D721Med (cell line): ENCODE results near the gene TMEM100.

Source experiments
- DNase-seq: peaks from one replicate; pipeline ENCODE4 v3.0.0; 2011; ENCODE audit warnings: low spot score; ENCODE audit not compliant: insufficient read length
- FAIRE-seq: peaks from 2 replicates; lab custom pipeline; 2011; peaks lifted over from hg19 to GRCh38; lab: Jason Lieb, UNC
- TF ChIP-seq, protein P1 (sequence below): IDR thresholded peaks from 2 replicates; pipeline ENCODE4 v1.5.1; 2012; ENCODE audit warnings: mild to moderate bottlenecking, control low read depth; ENCODE audit not compliant: insufficient read depth; ENCODE audit errors: missing control alignments

TMEM100 gene

DNA sequence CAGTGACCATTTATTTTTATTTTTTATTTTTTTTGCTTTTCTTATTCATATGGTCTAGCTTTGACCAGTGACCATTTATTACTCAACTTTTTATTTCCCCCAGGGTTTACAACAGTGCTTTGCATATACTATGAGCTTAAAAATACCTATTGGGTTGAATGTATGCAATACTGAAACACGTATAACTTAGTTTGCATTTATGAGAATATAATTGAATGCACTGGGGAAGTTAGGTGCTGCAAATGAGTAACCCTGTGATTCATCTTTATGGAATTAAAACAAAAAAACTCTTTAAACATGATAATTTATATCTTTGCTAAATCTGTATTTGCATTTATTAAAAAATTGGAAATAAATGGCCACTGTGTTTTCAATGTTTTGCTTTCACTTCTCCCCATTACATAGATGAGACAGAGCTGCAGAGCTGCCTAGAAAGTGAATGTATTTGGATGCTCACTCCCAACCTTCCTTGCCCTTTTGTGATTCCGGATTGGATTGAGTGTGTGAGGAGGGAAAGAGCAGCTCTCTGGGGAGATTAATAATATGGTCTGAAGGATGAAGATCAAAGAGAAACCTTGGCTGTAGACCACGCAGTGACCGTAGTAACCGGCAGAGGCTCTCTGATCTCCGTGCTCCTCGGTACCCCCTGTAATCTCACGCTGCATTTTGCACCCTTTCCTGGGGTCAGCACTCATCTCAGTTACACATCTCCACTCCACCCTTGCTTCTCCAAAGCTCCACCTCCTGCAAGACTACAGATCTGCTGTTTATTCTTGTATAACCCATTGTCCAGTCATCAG lies 14.3 kb downstream of the TMEM100 start:
- DNase-seq (no peak), FAIRE-seq (no peak)
- TF ChIP-seq, protein P1, sequence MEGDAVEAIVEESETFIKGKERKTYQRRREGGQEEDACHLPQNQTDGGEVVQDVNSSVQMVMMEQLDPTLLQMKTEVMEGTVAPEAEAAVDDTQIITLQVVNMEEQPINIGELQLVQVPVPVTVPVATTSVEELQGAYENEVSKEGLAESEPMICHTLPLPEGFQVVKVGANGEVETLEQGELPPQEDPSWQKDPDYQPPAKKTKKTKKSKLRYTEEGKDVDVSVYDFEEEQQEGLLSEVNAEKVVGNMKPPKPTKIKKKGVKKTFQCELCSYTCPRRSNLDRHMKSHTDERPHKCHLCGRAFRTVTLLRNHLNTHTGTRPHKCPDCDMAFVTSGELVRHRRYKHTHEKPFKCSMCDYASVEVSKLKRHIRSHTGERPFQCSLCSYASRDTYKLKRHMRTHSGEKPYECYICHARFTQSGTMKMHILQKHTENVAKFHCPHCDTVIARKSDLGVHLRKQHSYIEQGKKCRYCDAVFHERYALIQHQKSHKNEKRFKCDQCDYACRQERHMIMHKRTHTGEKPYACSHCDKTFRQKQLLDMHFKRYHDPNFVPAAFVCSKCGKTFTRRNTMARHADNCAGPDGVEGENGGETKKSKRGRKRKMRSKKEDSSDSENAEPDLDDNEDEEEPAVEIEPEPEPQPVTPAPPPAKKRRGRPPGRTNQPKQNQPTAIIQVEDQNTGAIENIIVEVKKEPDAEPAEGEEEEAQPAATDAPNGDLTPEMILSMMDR = no peak

DNA sequence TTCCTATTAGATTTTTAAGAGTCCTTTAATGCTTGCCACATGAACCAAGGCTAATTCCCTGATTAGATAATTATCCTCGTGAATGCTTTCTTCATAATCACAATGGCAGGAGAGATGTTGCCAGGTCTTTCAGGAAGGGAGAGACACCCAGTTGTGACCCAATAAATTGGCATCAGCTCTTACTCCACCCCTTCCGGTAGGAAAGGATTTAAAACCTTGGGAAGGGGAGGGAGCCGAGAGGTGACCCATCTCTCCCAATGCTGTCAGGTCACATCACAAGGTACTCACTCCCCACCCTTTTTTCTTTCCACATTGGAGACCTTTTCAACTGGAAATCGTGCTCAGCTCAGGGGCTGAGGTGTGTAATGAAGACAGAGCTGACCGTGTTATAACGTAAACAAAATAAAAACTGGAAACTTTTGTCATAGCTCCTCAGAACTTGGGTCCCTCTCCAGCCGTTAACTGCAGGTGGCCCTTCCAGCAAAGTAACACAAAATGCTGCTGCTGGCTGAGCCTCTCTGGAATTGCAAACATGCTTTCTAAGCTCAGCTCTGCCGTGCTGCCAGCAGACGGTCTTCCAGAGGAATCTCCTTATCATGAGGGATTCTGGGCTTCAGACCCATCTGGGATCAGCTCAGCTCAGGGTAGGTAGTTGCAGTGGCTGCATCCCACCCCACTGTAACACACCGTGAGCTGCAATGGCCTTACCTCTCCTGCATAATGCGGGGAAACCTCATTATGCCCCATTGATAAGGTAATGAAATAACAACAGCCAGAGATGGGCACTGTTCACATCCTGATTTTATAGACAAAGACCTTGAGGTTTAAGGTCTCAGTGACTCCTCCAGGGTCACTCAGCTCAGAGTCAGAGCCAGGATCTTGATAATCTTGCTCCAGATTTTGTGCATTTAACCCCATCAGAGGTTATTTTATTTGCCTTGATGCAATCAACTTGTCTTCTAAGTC lies 15.6 kb downstream of the TMEM100 start:
- no peak for FAIRE-seq
- TF ChIP-seq, protein P1 = no peak
- DNase-seq = no peak

DNA sequence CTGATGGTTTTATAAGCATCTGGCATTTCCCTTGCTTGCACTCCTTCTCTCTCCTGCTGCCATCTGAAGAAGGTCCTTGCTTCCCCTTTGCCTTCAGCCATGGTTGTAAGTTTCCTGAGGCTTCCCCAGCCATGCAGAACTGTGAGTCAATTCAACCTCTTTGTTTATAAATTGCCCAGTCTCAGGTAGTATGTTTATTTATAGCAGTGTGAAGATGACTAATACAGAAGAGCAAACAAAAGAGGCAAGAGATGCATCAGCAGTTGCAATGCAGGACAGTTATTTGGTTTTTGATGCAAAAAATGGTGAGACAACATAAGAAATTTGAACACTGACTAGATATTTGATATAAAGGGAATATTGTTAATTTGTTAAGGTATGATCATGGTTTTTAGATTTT lies 16.8 kb downstream of the TMEM100 start:
- FAIRE-seq = no peak
- DNase-seq = no peak
- TF ChIP-seq, protein P1 = no peak

DNA sequence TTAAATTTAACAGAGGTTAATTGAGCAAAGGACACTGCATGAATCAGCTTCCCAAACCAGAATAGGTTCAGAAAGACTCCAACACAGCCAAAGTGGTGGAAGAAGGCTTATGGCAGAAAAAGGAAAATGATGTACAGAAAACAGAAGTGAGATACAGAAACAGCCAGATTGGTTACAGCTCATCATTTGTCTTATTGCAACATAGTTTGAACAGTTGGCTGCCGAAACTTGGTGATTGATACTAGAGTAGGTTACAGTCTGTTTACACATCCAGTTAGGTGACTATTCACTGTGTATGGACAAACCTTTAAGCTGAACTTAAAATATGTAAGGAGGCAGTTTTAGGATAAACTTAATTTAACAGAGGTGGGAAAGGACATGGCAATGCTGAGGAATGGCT lies 18.3 kb downstream of the TMEM100 start:
- DNase-seq (no peak), FAIRE-seq (no peak)

DNA sequence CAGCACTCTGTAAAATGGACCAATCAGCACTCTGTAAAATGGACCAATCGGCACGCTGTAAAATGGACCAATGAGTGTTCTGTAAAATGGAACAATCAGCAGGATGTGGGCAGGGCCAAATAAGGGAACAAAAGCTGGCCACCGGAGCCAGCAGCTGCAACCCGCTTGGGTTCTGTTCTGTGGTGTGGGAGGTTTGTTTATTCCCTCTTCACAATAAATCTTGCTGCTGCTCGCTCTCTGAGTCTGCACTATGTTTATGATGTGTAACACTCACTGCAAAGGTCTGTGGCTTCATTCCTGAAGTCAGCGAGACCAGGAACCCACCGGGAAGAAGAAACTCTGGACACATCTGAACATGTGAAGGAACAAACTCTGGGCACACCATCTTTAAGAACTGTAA lies 20.5 kb downstream of the TMEM100 start:
- TF ChIP-seq, protein P1 = no peak
- no peak for DNase-seq
- no peak for FAIRE-seq

More for the DNA sequence above, 18.3 kb downstream of the TMEM100 start:
- TF ChIP-seq, protein P1 = no peak

DNA sequence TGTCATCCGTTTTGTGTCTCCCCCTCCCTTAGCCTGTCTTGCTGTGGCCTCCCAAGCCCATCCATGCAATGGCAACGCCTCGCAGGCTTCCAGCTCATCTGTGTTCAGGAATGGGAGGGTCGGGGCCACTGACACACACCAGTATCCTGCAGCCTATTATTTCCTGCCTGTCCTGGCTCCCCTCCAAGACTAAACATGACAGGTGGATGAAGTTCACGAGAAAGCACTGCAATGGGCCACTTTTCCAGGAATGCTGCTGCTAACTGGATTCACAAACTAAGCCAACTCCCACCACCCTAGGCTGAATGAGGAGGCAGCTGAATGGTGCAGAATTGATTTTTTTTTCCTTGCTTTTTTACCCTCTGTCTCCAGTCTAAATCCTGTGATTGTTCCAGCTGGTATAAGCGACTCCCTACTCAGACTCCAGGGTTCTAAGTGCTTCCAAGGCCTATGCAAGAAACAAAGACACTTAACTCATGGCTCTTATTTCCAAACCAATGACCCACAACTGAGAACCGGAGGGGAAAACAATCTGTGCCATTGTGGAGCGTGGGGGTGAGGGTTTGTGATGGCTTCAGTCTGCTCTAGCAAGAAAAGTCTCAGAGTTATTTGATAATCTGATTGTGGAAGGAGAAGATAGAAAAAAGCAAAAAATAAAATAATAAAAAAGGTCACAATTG lies 23.3 kb downstream of the TMEM100 start:
- FAIRE-seq = no peak
- no peak for DNase-seq
- TF ChIP-seq, protein P1 = no peak
